Measurements from ENCODE around the gene RHBDF1.
"Not testable (repeated sequence)": the region's sequence is repeated elsewhere in the genome, so short reads cannot be mapped to it uniquely, and the experiment has no call there.

RHBDF1 gene

DNA sequence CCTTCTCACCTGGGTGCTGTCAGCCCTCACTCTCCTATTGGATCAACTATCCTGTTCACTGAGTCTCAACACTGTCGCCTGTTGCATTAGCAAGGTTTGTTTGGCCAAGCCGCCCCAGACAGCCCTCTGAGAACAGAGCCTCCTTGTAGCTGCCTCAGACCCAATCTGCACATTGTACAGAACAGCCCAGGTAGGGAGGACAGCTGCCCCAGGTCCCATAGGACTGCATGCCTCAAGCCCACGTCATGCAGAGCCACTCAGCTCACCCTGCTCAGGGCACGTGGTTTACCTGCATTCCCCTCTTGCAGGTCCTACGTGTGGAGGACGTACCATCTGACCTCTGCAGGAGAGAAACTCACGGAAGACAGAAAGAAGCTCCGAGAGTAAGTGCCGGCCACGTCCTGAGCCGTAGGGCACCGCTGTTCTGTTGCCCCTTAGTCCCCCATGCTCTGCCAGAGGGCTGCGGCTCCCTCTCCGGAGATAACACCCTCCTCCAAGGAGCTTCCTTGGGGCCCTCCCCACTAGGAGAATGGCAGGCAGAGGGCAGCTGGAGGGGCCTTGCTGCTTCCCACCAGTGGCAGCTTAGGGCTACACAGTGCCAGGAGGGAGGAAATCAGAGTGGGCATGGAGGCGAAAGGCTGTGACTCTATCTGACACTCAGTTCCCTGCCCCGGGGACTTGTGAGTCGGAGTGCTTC, 16.1 kb downstream of the RHBDF1 start:
- no peak for DNase-seq

DNA sequence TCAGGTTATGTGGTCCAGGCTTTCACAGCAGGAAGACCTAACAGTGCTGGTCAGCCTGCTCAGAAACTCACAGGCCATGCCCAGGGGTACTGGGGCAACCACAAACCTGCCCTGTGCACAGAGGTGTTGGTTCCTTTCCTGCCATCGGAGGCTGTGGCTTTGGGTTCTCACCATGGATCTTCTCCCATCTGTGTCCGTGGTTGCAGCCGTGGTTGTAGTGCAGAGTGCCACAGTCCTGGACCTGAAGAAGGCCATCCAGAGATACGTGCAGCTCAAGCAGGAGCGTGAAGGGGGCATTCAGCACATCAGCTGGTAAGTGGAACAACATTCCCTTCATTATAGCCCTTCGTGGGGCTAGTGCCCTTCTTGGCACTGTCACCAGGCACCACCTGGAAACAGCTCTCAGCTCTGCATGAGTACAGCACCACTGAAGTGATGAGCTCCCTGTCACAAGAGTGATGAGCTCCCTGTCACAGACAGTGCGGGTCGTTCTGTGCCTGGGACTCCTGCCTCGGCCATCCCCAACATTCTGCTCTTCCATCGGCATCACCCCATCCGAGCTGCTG, 16.8 kb downstream of the RHBDF1 start:
- DNase-seq: no peak

DNA sequence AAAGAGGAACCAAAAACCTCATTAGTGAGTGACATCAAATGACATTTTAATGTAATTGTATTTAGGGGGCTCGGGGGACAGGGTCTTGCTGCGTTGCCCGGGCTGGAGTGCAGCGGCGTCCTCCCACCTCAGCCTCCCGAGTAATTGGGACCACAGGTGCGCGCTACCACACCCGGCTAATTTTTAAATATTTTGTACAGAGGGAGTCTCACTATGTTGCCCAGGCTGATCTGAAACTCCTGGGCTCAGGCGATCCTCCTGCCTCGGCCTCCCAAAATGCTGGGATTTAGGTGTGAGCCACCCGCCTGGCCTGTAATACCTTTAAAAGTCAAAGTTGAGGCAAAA, 18.2 kb downstream of the RHBDF1 start:
- no peak for DNase-seq

DNA sequence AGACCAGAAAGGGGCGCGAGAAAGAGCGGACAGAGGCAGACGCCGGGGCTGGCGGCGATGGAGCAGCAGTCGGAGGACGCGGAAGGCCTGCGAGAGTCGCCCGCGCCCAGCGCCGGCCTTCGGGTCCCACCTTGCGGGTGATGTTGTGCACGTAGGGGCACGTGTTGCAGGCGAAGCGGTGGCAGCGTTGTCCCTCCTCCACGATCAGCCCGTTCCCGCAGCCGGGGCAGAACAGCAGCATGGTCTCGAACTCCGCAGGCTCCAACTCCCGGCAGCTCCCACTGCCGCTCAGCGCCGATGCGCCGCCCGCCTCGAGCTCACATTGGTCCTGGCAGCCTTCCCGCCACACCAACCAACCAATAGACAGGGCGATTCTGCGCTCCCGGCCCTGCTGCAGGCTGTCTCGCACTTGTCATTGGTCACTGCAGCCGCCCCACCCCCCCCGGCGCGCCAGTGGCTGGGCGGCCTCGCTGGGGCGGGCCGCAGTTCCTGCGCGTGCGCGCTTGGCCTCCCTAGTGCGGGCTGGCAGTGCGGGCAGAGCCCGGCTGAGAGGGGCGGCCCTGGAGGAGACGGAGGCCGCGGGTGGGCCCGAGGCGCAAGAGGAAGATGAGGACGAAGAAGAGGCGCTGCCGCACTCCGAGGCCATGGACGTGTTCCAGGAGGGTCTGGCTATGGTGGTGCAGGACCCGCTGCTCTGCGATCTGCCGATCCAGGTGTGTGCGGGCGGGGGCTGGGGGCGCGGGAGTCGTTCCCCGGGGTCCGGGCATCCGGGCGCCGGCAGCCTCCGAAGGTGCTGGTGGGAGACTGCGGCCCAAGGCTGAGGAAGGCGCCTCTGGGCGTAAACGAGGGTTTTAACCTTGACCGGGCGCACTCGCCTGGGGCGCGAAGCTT, 18.8 kb downstream of the RHBDF1 start, which contains the start of the genes POLR3K and SNRNP25:
Gene POLR3K (minus strand): TSS at position 263 of the 891 bp plus-strand sequence. CDS start 22 bp downstream, at position 241.
Gene SNRNP25 (plus strand): TSS at position 483 of the 891 bp plus-strand sequence. CDS start 189 bp downstream, at position 672.
- DNase-seq: peak; percentile 97

DNA sequence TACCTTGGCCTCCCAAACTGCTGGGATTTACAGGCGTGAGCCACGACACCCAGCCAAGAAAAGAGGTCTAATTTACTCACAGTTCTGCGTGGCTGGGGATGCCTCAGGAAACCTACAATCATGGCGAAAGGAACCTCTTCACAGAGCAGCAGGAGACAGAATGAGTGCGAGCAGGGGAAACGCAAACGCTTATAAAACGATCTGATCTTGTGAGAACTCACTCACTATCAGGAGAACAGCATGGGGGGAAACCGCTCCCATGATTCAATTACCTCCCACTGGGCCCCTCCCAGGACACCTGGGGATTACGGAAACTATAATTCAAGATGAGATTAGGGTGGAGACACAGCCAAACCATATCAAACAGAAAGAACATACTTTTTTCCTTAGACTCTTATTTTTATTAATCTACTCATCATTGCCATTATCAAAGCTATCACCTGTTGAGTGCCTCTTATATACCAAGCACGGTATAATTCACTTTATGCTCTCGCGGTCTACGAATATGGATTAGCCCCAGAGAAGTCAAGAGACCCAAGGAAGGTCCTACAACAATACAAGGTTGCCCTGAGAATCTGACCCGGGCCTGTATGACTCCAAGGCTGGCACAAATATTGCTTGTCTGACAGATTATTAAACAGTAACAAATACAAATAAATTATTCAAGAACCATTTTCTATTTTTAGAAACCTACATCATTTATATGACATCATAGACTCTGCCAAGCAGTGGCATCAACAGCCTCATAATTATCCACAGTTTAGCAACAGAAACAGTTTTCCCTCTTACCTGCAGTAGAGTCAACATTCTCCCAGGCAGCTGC, 21.5 kb downstream of the RHBDF1 start:
- no peak for DNase-seq

DNA sequence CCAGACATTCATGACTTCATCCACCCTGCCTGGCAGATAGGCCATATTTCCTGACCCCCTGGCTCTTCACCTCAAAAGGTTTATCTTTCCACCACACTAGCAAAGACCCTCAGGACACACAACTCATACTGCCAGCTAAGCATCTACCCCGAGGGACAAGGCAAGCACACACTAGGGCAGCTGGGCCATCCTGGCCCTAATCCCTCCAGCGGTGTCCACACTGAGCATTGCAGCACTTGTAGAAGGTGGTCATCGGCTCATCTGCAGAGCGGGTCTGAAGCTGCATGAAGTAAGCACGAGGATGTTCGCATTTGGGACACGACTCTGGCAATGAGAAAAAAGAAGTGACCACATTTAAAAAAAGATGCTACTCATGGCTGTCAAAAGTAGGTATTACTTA, 25.2 kb downstream of the RHBDF1 start:
- no peak for DNase-seq

DNA sequence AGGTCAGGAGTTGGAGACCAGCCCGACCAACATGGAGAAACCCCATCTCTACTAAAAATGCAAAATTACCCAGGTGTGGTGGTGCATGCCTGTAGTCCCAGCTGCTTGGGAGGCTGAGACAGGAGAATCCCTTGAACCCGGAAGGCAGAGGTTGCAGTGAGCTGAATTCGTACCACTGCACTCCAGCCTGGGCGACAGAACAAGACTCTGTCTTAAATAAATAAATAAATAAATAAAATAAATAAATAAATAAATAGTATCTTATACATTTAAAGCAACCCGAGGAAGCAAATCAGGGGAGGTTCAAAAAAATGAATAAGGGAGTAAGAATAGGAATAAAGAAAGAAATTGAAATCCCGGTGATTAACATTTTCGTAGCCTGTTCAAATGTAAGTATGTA, 25.9 kb downstream of the RHBDF1 start:
- not testable (repeated sequence) for DNase-seq

DNA sequence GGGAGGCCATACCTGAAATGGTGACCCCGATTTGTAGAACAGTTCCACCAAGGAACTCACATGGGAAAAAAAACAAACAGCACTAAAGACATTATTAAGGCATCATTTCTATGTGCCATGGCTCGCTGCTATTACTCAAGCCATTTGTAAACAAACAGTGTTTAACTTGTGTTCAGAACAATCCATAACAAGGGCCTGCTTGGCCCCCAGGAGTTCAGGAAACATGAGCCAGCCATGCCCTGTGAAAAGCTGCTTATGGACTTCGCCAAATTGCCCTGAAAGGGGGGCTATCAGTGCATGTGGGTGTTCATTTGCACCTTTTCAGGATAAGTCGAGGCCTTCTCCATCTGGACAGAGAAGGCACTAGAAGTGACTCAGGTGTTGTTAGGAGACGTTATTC, 27.0 kb downstream of the RHBDF1 start:
- DNase-seq: no peak

DNA sequence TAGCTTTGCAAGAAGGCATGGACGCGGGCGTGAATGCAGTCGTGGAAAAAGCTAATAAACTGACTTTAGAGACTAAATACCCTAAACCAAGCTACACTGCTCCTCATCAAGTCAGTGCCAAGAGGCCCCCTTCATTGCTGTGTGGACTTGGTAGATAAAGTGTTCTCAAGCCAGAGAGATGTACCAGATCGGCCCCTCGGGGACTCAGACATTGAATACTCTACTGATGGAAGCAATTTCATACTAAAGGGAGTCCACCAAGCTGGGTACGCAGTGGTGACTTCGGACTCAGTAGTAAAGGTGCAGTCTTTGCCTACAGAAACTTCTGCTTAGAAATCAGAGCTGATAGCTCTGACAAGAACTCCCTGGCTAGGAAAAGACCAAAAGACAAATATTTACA, 27.8 kb downstream of the RHBDF1 start:
- no peak for DNase-seq

DNA sequence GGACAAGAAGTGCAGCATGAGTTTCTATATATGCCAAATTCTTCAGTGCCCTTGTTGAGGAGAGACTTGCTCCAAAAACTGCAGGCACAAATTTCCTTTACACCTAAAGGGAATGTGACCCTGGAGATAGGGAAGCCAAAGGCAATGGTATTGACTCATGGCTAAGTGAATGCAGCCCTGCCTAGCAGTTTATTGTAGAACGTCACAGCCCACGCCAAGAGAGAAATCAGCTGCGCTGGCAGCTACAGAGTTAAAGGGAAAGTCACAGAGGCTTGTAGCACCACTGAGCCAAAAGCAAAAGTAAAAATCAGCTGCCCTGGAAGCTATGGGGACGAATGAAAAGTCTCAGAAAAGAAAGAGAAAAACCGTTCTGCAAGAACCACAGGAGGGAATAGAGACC, 29.1 kb downstream of the RHBDF1 start:
- no peak for DNase-seq

DNA sequence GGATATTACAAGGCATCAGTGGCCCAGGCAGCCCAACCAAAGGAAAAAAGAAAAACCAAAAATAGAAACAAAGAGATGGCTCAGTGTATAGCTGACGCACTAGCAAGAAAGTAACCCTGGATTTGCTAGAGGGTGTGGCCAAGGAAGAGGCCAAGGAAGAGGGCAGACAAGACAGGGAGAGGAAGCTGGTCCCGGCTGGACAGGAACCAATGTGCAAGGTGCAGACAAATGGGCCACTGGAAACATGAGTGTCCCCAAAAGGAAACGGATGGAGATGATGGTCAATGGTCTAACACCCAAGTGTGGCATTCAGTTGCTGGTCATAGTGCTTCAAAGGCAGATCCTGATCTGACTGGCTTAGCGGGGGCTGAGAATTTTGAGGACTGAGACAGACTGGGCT, 29.7 kb downstream of the RHBDF1 start:
- DNase-seq: no peak

DNA sequence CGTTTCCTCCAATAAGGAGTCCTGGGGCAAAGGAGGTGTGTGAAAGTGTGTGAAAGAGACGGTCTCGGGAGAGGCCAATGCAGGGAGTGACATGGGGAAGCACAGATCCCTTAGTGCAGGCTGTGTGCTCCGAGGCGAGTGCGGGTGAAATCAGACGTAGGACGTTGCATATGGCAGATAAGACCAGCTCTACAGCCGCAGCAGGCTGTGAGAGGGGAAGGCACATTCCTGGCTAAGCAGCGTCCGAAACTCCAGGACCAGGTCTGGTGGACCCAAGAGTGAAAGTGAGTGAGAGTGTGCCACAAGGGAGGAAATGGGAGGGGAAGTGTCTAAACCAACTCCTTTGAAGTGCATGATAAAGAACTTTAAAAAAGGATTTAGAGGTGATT, 30.4 kb downstream of the RHBDF1 start:
- no peak for DNase-seq

DNA sequence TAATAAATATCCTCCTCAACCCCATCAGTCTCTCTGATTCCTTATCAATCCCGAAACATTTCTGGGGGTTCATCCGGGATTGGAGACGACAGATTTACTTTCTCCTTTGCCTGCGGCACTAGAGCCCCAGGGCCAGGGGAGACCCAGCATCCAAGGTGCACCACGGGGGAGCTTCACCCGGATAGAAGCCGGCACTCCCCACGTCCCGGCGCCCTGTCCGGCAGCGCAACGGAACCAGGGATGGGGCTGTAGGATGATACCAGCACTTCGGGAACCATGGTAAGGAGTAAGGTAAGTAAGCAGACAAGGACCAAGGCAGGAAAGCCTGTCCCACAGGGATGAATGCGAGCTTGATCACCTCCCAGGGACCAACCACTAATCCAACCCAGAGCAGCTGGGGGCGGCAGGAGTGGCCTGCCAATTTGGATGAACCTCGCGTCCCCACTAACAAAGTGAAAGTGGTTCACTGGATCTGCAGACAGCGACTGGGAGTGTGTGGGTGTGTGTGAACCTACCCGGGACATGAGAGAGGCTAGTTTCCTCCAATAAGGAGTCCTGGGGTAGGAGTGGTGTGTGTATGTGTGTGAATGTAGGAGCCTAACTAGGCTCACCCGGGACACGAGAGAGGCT, 30.9 kb downstream of the RHBDF1 start:
- DNase-seq: no peak

DNA sequence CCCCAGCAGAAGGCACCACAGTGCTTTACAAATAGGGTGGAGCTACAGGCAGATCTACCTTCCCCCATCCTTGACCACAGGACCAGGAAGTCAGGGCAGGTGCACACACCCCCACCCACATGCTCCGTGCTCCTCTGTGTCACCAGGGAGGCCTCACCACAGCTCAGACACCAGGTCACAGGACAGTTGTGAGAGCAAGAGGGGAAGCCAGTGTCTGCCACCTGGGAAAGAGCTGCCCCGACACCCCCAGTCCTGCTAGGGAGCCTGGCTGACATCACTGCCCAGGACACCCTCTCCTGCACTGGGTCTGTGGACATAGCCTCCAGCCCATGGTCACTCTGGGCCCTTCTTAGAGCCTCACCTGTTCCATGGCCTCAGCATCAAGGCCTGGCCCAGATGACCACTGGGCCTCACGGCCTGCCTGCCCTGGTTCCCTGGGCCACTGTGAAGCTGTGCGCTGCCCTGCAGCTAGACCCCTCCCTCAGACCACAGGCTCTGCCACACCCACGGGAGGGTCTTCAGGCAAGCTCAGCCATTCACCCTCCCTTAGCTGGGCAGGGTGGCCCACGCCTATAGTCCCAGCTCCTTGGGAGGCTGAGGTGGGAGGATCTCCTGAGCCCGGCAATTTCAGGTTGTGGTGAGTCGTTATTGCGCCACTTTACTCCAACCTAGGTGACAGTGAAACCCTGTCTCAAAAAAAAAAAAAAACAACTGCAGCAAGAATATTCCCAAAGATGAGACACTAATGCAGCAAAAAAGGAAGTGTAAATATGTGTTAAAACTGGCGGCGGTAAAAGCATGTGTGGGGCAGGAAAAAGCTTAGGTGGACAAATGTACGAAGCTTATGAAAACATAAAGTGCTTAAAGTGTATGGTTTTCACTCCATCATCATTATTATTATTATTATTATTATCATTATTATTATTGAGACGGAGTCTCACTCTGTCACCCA, 33.2 kb downstream of the RHBDF1 start:
- peak; percentile 17 for DNase-seq

DNA sequence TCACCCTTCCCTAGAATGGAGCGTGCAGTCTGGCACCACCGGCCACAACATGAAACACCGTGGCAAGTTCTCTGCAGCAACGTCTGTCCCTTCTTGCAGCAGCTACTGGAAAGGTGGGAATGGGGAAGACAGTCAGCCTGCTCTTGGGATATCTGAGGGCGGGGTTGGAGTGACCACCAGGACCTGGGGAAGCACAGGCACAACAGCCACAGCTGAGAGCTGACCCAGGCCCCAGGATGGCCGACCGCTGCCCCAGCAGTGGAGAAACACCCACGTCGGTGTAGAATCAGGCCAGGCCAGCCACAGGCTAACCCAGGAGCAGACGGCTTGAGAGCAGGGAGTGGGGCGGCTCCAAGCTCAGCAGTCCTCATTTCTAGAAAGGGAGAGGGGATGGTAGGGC, 34.2 kb downstream of the RHBDF1 start:
- not testable (repeated sequence) for DNase-seq

DNA sequence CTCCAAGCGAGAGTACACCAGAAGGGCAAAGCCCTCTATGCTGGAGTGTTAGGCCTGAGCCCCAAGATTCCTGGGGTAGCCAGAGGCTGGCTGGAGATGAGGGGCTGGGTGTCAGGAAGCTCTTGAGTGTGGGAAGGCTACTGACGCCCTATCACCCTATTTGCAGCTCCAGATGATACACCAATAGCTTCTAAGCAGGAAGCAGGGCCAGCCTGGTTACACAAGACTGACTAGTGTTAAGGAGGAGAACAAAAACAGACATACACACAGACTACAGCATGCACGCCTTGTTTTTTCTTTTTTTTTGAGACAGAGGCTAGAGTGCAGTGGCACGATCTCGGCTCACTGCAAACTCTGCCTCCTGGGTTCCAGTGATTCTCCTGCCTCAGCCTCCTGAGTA, 34.9 kb downstream of the RHBDF1 start:
- DNase-seq: no peak

DNA sequence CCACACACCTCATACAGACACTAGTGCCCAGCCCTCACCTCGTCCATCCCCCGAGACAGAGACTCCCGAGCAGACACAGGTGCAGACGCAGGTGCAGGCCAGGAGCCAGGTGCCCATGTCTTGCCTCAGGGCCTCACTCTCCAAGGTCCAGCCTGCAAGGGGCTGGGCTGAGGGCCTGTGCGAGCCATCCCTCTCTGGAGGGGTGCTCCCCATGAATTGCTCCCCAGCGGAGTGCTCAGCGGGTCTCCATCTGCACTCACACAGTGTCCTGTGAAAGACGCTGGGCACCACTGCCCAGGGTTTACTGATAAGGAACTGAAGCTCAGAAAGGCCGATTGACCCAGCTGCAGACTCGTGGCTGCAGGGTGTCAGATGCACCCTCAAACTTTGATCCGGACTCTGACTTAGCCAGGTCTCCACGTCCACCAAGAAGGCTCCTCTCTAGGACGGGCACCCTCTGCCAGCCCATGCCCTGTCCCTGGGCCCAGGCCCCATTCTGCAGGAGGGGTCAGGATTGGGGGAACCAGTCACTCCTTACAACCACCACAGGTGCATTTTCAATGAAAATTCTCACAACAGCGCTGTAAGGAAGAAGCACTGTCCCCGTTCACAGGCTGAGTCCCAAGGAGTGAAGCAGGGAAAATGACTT, 36.0 kb downstream of the RHBDF1 start:
- no peak for DNase-seq

DNA sequence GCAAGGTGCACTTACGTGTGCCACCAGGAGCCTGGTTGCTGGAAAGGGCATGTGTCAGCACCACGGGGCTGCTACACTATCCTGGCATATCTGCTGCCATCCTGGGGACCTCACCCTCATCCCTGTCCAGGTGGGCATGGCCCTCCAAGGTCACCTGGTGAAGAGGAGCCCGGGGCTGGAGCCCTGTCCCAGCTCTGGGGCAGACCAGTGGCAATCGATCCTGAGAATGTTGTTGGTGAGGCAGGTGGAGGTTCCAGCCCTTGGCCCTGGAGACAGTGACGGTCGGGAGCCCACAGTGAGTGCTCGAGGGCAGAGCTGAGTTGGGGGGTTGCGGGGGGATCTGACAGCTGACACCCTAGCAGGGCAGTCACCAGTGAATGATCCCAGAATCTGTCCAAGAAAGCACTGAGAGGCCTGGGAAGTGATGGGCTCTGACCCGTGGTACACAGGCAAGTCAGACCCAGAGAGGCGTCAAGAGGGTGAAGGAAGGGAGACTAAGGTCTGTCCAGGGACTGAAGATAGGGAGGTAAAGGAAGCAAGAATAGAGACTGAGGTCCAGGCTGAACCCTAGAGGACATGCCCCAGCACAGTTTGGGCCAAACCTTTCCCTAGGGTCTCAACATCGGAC, 36.6 kb downstream of the RHBDF1 start:
- no peak for DNase-seq

DNA sequence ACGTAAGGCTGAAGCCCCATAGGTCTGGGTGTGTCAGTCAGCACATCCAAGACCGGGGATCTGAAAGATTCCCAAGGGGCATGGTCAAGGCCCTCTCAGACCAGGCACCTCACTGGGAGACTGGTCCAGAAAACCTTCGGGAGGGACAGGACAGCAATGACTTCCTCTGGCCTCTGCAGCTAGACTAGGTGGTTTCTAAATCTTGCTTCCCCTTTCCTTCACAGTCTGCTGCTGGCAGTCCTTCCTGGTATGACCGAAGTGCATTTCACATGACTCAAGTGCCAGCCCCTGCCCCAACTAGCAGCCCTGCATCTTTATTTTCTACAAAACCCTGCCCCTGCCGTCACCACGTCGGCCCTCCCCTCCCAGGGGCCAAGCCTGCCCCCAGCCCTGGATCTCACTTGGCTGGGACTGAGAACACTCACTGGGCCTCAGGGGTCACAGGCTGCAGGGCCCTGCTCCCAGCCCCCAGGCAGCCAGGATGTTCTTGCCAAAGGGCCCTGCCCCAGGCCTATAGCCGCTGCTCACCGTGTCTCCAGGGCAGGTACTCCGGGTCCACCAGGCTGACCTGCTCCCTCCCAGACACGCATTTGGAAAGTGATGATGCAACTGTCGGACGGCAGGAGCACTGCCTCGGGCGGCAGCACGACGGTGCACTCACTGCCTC, 37.3 kb downstream of the RHBDF1 start:
- no peak for DNase-seq

DNA sequence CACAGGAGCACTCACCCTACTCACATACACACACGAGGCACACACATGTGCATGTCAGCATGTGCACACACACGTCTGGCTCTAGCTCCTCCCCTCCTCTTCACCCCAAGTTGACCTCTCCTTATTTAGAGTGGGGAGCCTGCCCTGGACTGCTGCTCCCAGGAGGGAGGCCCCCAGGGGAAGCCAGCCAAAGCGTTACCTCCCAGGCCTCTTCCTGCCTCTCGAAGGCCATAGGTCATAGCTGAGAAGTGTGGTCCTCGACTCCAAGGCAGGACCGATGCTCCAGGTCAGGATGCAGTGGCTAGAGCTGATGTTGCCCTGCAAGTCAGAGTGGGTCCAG, 37.8 kb downstream of the RHBDF1 start:
- DNase-seq: no peak

Data from activated CD4-positive, alpha-beta T cell treated with anti-CD3 and anti-CD28 coated beads for 1 hour (primary cell).